OCI-LY3 (cell line): ENCODE results near the gene EPB41L4A.

Experiments used
- EZH2phosphoT487 ChIP-seq: fragments of 200-600 bp; shearing (Covaris generic); IDR thresholded peaks from 2 replicates; pipeline ENCODE4 v1.6.1; 2018; ENCODE audit warnings: antibody characterized with exemption, mixed run types, low read depth
- TF ChIP-seq, protein P1 (sequence below): fragments of 200-600, 300-600 bp; sonication (generic); IDR thresholded peaks from 2 replicates; pipeline ENCODE4 v1.5.1; 2014; ENCODE audit warnings: antibody characterized with exemption, low read length, low read depth

DNA sequence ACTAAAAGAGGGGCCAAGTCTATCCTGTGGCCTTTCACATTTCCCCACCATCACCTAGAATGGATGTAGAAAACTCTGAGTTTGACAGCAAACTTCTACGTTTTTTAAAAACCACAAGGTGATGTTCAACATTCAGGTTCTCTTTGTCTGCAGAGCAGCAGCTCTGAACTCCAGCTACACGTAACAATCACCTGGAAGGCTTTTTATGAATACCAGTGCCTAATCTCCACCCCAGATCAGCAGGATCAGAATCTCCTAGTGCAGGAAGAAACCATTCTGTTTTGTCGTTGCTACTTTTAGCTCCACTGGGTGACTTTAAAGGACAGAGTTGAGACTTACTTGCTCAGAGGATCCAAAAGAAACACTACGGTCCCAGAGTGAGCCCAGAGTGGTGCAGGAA lies 44.3 kb downstream of the EPB41L4A start:
- TF ChIP-seq, protein P1, sequence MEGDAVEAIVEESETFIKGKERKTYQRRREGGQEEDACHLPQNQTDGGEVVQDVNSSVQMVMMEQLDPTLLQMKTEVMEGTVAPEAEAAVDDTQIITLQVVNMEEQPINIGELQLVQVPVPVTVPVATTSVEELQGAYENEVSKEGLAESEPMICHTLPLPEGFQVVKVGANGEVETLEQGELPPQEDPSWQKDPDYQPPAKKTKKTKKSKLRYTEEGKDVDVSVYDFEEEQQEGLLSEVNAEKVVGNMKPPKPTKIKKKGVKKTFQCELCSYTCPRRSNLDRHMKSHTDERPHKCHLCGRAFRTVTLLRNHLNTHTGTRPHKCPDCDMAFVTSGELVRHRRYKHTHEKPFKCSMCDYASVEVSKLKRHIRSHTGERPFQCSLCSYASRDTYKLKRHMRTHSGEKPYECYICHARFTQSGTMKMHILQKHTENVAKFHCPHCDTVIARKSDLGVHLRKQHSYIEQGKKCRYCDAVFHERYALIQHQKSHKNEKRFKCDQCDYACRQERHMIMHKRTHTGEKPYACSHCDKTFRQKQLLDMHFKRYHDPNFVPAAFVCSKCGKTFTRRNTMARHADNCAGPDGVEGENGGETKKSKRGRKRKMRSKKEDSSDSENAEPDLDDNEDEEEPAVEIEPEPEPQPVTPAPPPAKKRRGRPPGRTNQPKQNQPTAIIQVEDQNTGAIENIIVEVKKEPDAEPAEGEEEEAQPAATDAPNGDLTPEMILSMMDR, result no peak
- TF ChIP-seq EZH2phosphoT487, result no peak
